MCF 10A (cell line): ENCODE data around the gene SUSD3. TPM values are rescaled to one million over a fixed set of nuclear protein-coding genes. Genes with fewer than 3 reads are reported as not detected.

ENCODE experiments used
- BruUV-seq: library from RNA; stranded (reverse); fragments of 400-500 nt; replicated peaks from 2 replicates; lab custom pipeline; 2021; lab: Mats Ljungman, UMichigan
- CTCF ChIA-PET: fragments of 300-600 bp; sonication (Branson Sonifier 250); formaldehyde crosslinking; extraction: SDS; loops from one replicate; lab custom pipeline; 2021; ENCODE audit warnings: antibody characterized with exemption, inconsistent platforms; lab: Yijun Ruan, JAX
- POLR2A ChIA-PET: fragments of 300-600, 350-650 bp; sonication (Branson Sonifier 250); formaldehyde crosslinking; extraction: SDS; loops from one replicate; lab custom pipeline; 2020; ENCODE audit warnings: antibody characterized with exemption, inconsistent platforms; lab: Yijun Ruan, JAX
- DNase-seq: peaks from one replicate; pipeline ENCODE4 v3.0.0-alpha.2; 2018; ENCODE audit not compliant: unreplicated experiment
- H3K27ac Mint-ChIP-seq: one replicate; pipeline ENCODE4 v1.8.0; 2022; ENCODE audit warnings: mild to moderate bottlenecking, low read depth, mixed read lengths; ENCODE audit not compliant: unreplicated experiment
- H3K27me3 Mint-ChIP-seq: one replicate; pipeline ENCODE4 v1.8.0; 2022; ENCODE audit warnings: mixed read lengths; ENCODE audit not compliant: insufficient read depth, unreplicated experiment
- H3K36me3 Mint-ChIP-seq: one replicate; pipeline ENCODE4 v1.8.0; 2022; ENCODE audit warnings: mild to moderate bottlenecking, moderate library complexity, mixed read lengths; ENCODE audit not compliant: insufficient read depth, unreplicated experiment
- H3K4me1 Mint-ChIP-seq: one replicate; pipeline ENCODE4 v1.8.0; 2022; ENCODE audit warnings: mixed read lengths; ENCODE audit not compliant: insufficient read depth, unreplicated experiment
- H3K4me3 Mint-ChIP-seq: one replicate; pipeline ENCODE4 v1.8.0; 2022; ENCODE audit warnings: mild to moderate bottlenecking, moderate library complexity, mixed read lengths; ENCODE audit not compliant: unreplicated experiment
- H3K9me3 Mint-ChIP-seq: one replicate; pipeline ENCODE4 v1.8.0; 2022; ENCODE audit warnings: mixed read lengths; ENCODE audit not compliant: unreplicated experiment
- CTCF ChIP-seq: fragments of 200-600 bp; IDR thresholded peaks from one replicate; pipeline ENCODE4 v1.8.0; 2022; ENCODE audit warnings: antibody characterized with exemption, mild to moderate bottlenecking; ENCODE audit not compliant: unreplicated experiment
- intact Hi-C: fragments of 100-400 bp; cut with micrococcal nuclease; formaldehyde crosslinking; loops from 2 replicates; pipeline ENCODE4 v1.14.1; 2022
- total RNA-seq: library from RNA; stranded (reverse); gene quantifications from 2 replicates; pipeline ENCODE4 v1.2.3, GENCODE V29; 2022

Gene SUSD3
- total RNA-seq, 1 experiment from 2014 or later: not detected

GRCh38 chr9:93048566-93049448 lies 9.7 kb upstream of the SUSD3 start:
- no peak for TF ChIP-seq CTCF
- Mint-ChIP-seq H3K36me3 (no peaks in the 10 kb centered on the region), H3K4me3 (no peak overlapping the region), H3K4me1 (no peaks in the 10 kb centered on the region), H3K27me3 (peaks cover 14% of the 10 kb centered on the region), H3K9me3 (peaks cover 8% of the 10 kb centered on the region), H3K27ac (no peak overlapping the region)
- ChIA-PET POLR2A (no interaction called here), CTCF (interaction anchor here (0.6 kb wide), 2 partner anchors 46 to 255 kb away, joined by 3 read pairs; no protein-coding TSS in a partner anchor)
- intact Hi-C loops: no loop called here
- DNase-seq: no peak
- no TSS peak for BruUV-seq

- no peak for DNase-seq
- no TSS peak for BruUV-seq
- Mint-ChIP-seq H3K27me3 (peaks cover 14% of the 10 kb centered on the region), H3K27ac (no peak overlapping the region), H3K36me3 (no peaks in the 10 kb centered on the region), H3K4me1 (no peaks in the 10 kb centered on the region), H3K9me3 (peaks cover 8% of the 10 kb centered on the region), H3K4me3 (no peak overlapping the region)
- ChIA-PET POLR2A (interaction anchor here (0.6 kb wide), 1 partner anchor 24 kb away, joined by 3 read pairs; no protein-coding TSS in a partner anchor), CTCF (interaction anchor here (0.6 kb wide), 2 partner anchors 46 to 254 kb away, joined by 3 read pairs; no protein-coding TSS in a partner anchor)
- intact Hi-C loops: no loop called here
- TF ChIP-seq CTCF: no peak
Measured at GRCh38 chr9:93049491-93049890, 9.0 kb upstream of the SUSD3 start.

GRCh38 chr9:93050231-93050630 lies 8.3 kb upstream of the SUSD3 start:
- H3K9me3 Mint-ChIP-seq: peaks cover 1% of the 10 kb centered on the region
- no peaks in the 10 kb centered on the region for H3K4me1 Mint-ChIP-seq
- no TSS peak for BruUV-seq

More at GRCh38 chr9:93050231-93050630, 8.3 kb upstream of the SUSD3 start:
- no peak overlapping the region for H3K4me3 Mint-ChIP-seq
- H3K36me3 Mint-ChIP-seq: no peaks in the 10 kb centered on the region
- no peak for TF ChIP-seq CTCF
- ChIA-PET CTCF (interaction anchor here (1.0 kb wide), 1 partner anchor 45 kb away, joined by 3 read pairs; no protein-coding TSS in a partner anchor), POLR2A (no interaction called here)
- peaks cover 14% of the 10 kb centered on the region for H3K27me3 Mint-ChIP-seq
- H3K27ac Mint-ChIP-seq: no peak overlapping the region
- DNase-seq: no peak
- intact Hi-C loops: no loop called here
